ENCODE results near the gene SUPT20H.

Gene SUPT20H

DNA sequence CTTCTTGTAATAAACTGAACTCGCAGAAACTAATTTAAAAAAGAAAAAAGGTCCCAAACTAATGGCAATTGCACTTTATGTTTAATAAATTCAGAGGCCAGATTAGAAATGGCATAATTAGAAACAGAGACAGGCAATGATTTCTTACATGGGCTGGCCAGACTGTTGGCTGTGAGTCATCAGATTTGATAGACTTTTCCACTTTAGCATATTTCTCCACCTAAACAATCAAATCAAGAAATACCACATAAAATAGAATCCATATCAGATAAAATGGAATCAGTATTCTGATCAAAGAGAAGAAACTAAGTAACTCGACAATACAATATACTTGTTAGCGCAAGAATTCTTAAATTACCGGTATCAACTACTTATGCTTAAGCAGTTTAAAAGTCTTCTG, 29.9 kb downstream of the SUPT20H start (continued):
- no peak for TF ChIP-seq ZBTB20 (tag by site-specific recombination; IDR thresholded peaks at IDR 0.05)

DNA sequence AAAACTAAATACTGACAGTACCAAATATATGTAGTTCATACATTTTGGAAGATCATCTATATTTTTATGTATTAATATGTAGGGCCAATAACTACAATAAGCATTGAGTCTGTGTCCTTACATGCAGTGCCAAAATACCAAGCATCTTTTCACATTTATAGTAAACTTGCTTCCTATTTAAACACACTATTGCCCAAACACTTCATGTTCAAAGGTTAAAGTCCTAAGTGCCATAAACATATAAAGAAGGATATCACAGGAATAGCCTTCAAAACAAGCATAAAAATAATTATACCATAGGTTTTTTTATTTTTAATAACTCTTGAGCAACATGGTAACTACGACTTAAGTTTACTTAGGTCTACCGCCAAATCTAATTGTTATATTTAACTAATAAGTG, 31.8 kb downstream of the SUPT20H start:
- peaks cover 73 to 74% of the 10 kb centered on the region in 2 experiments for H3K36me3 ChIP-seq (ENCODE audit: control insufficient read depth in 2 of 2, insufficient read depth in 1 of 2, low read length in 2 of 2)
- H3K9me3 ChIP-seq (ENCODE audit: control insufficient read depth, insufficient read depth, low read depth, low read length): no peaks in the 10 kb centered on the region
- no peak overlapping the region for H3K4me3 ChIP-seq (ENCODE audit: low read depth, low read length)
- H3K27ac ChIP-seq (ENCODE audit: extremely low read depth, low read depth, low read length): no peak overlapping the region
- H3K4me1 ChIP-seq (ENCODE audit: control insufficient read depth, insufficient read depth, low read length): no peaks in the 10 kb centered on the region
- CTCF ChIA-PET: interaction anchor here (0.6 kb wide), 1 partner anchor 210 kb away, joined by 4 read pairs; no protein-coding TSS in a partner anchor
- POLR2A ChIA-PET: no interaction called here
- TF ChIP-seq, protein P1, sequence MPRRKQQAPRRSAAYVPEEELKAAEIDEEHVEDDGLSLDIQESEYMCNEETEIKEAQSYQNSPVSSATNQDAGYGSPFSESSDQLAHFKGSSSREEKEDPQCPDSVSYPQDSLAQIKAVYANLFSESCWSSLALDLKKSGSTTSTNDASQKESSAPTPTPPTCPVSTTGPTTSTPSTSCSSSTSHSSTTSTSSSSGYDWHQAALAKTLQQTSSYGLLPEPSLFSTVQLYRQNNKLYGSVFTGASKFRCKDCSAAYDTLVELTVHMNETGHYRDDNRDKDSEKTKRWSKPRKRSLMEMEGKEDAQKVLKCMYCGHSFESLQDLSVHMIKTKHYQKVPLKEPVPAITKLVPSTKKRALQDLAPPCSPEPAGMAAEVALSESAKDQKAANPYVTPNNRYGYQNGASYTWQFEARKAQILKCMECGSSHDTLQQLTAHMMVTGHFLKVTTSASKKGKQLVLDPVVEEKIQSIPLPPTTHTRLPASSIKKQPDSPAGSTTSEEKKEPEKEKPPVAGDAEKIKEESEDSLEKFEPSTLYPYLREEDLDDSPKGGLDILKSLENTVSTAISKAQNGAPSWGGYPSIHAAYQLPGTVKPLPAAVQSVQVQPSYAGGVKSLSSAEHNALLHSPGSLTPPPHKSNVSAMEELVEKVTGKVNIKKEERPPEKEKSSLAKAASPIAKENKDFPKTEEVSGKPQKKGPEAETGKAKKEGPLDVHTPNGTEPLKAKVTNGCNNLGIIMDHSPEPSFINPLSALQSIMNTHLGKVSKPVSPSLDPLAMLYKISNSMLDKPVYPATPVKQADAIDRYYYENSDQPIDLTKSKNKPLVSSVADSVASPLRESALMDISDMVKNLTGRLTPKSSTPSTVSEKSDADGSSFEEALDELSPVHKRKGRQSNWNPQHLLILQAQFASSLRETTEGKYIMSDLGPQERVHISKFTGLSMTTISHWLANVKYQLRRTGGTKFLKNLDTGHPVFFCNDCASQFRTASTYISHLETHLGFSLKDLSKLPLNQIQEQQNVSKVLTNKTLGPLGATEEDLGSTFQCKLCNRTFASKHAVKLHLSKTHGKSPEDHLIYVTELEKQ (tag by site-specific recombination; IDR thresholded peaks at IDR 0.05; ENCODE audit: borderline replicate concordance): no peak
- TF ChIP-seq KLF1 (tag by site-specific recombination; IDR thresholded peaks at IDR 0.05) (no peak), ZFP37 (tag by site-specific recombination; IDR thresholded peaks at IDR 0.05) (no peak), ZNF76 (tag by site-specific recombination; IDR thresholded peaks at IDR 0.05; ENCODE audit: borderline replicate concordance, low read depth) (no peak), ZNF121 (tag by site-specific recombination; IDR thresholded peaks at IDR 0.05) (no peak), ZNF830 (tag by site-specific recombination; IDR thresholded peaks at IDR 0.05; ENCODE audit: low read depth) (no peak), ZNF670 (tag by site-specific recombination; IDR thresholded peaks at IDR 0.05; ENCODE audit: low read depth) (no peak), ZNF24 (tag by site-specific recombination; IDR thresholded peaks at IDR 0.05) (no peak), KLF10 (tag by site-specific recombination; IDR thresholded peaks at IDR 0.05) (no peak), ZNF354C (tag by site-specific recombination; IDR thresholded peaks at IDR 0.05; ENCODE audit: borderline replicate concordance, low read depth) (no peak), MEIS1 (CRISPR knock-in tag; IDR thresholded peaks at IDR 0.05; ENCODE audit: borderline replicate concordance) (no peak), ZNF561 (tag by site-specific recombination; IDR thresholded peaks at IDR 0.05; ENCODE audit: borderline replicate concordance) (no peak)
- TF ChIP-seq, protein P2, sequence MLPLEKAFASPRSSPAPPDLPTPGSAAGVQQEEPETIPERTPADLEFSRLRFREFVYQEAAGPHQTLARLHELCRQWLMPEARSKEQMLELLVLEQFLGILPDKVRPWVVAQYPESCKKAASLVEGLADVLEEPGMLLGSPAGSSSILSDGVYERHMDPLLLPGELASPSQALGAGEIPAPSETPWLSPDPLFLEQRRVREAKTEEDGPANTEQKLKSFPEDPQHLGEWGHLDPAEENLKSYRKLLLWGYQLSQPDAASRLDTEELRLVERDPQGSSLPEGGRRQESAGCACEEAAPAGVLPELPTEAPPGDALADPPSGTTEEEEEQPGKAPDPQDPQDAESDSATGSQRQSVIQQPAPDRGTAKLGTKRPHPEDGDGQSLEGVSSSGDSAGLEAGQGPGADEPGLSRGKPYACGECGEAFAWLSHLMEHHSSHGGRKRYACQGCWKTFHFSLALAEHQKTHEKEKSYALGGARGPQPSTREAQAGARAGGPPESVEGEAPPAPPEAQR (tag by site-specific recombination; IDR thresholded peaks at IDR 0.05): no peak
- TF ChIP-seq, protein P3, sequence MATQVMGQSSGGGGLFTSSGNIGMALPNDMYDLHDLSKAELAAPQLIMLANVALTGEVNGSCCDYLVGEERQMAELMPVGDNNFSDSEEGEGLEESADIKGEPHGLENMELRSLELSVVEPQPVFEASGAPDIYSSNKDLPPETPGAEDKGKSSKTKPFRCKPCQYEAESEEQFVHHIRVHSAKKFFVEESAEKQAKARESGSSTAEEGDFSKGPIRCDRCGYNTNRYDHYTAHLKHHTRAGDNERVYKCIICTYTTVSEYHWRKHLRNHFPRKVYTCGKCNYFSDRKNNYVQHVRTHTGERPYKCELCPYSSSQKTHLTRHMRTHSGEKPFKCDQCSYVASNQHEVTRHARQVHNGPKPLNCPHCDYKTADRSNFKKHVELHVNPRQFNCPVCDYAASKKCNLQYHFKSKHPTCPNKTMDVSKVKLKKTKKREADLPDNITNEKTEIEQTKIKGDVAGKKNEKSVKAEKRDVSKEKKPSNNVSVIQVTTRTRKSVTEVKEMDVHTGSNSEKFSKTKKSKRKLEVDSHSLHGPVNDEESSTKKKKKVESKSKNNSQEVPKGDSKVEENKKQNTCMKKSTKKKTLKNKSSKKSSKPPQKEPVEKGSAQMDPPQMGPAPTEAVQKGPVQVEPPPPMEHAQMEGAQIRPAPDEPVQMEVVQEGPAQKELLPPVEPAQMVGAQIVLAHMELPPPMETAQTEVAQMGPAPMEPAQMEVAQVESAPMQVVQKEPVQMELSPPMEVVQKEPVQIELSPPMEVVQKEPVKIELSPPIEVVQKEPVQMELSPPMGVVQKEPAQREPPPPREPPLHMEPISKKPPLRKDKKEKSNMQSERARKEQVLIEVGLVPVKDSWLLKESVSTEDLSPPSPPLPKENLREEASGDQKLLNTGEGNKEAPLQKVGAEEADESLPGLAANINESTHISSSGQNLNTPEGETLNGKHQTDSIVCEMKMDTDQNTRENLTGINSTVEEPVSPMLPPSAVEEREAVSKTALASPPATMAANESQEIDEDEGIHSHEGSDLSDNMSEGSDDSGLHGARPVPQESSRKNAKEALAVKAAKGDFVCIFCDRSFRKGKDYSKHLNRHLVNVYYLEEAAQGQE (tag by site-specific recombination; IDR thresholded peaks at IDR 0.05): no peak

DNA sequence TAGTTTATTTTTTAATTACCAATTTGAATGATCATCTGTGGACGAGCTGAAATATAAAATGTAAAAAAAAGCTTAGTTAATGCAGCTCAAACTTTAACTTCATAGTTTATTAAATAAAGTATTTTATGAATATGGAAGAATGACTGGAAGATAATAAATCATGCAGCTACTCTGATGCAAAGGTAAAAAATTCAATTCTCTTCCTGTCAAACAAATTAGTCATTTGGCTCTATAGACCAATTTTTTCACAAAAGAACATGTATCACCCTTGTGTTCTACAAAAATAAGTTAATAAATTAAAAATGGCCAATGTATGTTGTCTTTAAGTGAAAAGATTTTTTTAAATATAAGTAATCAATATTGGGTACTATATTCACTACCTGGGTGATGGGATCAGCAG, 32.7 kb downstream of the SUPT20H start:
- ChIA-PET CTCF (no interaction called here), POLR2A (no interaction called here)
- no peaks in the 10 kb centered on the region for H3K4me1 ChIP-seq (ENCODE audit: control insufficient read depth, insufficient read depth, low read length)
- H3K27ac ChIP-seq (ENCODE audit: extremely low read depth, low read depth, low read length): no peak overlapping the region
- H3K4me3 ChIP-seq (ENCODE audit: low read depth, low read length): no peak overlapping the region
- peaks cover 73% of the 10 kb centered on the region in 2 experiments for H3K36me3 ChIP-seq (ENCODE audit: control insufficient read depth in 2 of 2, insufficient read depth in 1 of 2, low read length in 2 of 2)
- H3K9me3 ChIP-seq (ENCODE audit: control insufficient read depth, insufficient read depth, low read depth, low read length): no peaks in the 10 kb centered on the region
- TF ChIP-seq ZNF514 (tag by site-specific recombination; IDR thresholded peaks at IDR 0.05) (no peak), ZFHX2 (tag by site-specific recombination; conservative IDR thresholded peaks at IDR 0.05) (no peak), ZNF366 (tag by site-specific recombination; conservative IDR thresholded peaks at IDR 0.05) (no peak), ZNF571 (tag by site-specific recombination; IDR thresholded peaks at IDR 0.05) (no peak)
- TF ChIP-seq, protein P4, sequence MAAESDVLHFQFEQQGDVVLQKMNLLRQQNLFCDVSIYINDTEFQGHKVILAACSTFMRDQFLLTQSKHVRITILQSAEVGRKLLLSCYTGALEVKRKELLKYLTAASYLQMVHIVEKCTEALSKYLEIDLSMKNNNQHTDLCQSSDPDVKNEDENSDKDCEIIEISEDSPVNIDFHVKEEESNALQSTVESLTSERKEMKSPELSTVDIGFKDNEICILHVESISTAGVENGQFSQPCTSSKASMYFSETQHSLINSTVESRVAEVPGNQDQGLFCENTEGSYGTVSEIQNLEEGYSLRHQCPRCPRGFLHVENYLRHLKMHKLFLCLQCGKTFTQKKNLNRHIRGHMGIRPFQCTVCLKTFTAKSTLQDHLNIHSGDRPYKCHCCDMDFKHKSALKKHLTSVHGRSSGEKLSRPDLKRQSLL (tag by site-specific recombination; IDR thresholded peaks at IDR 0.05): no peak
- TF ChIP-seq, protein P5, sequence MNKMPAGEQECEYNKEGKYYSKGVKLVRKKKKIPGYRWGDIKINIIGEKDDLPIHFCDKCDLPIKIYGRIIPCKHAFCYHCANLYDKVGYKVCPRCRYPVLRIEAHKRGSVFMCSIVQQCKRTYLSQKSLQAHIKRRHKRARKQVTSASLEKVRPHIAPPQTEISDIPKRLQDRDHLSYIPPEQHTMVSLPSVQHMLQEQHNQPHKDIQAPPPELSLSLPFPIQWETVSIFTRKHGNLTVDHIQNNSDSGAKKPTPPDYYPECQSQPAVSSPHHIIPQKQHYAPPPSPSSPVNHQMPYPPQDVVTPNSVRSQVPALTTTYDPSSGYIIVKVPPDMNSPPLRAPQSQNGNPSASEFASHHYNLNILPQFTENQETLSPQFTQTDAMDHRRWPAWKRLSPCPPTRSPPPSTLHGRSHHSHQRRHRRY (tag by site-specific recombination; IDR thresholded peaks at IDR 0.05): no peak

All from HEK293 (cell line).